ENCODE data around the gene MTA2.
"Not testable (repeated sequence)": the region's sequence is repeated elsewhere in the genome, so short reads cannot be mapped to it uniquely, and the experiment has no call there.

MTA2 gene
- 193 reads per million, percentile 92 among the genes with 10 or more reads in this experiment for total RNA-seq

DNA sequence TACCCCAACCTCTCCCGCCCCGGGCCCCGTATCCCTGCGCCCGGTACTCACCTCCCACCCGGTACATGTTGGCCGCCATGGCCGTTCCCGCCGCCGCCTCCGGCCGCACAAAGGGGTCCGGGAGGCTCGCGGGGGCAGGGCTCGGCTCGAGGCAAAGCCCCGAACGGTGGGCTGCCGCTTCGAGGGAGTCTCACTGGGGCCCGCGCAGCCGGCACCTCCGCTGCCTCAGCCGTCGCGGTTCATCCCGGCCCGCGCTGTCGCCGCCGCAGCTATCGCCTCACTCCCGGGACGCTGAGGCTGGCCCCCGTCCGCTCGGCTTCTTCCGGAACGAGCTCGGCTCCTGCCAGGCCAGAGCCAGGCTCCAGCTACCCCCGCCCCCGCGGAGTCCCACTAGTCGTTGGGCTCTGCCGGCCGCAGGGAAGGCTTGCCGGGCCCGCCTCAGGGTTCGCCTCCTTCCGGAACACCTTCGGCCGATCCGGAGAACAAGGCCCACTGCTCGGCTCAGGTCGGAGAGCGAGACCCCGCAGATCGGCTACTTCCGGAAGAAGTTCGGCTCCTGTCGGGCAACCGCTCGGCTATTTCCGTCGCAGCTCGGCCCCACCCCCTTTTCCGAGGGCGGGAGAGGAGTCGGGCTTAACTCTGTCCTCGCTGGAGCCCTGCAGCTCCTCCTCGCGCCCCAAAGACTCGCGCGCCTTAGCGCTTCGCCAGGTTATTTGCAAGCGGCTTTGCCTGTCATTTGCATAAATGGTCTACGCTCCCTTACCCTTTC is at the start of gene MTA2:
TSS of gene MTA2 (minus strand) at position 494 of the 769 bp plus-strand sequence. CDS start at position 79, 415 bp downstream.
- DNase-seq = peak; percentile 99

GRCh38 chr11:62650283-62650682 is 48.6 kb upstream of the MTA2 start:
- DNase-seq = not testable (repeated sequence)

DNA sequence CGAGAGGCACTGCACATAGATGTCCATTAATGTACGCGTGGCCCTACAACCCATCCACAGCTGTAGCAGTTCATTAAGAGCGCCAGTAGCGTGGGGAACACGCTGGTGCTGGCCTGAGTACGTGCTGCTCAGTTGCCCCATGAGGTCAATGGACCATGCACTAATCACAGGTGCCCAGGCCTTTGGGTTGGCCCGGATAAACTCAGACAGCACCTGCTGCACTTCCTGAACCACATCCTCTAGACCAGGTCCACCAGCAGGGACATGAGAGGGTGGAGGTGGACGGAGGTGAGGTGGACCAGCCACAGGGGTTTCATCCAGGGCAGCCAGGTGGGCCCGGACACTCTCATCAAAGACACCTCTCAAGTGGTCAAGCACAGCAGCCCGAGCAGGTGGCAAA is 47.8 kb upstream of the MTA2 start:
- DNase-seq = no peak

DNA sequence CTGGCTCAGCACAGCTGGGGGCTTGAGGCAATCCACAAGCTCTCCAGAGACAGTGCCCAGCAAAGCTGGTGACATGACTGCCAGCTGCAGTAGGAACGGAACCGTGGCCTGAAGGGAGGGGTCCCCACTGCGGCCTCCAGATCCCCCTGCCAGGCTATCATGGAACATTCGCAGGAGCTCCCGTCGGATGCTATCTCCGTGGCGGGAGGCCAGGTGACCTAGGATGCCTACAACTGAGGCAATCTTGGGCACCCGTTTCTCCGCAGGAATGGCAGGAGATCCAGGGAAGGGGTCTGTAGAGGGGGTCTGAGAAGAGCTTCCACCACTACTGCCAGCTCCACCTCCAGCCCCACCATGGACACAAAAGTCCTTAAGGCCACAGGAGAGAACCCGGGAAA is 47.3 kb upstream of the MTA2 start:
- no peak for DNase-seq

DNA sequence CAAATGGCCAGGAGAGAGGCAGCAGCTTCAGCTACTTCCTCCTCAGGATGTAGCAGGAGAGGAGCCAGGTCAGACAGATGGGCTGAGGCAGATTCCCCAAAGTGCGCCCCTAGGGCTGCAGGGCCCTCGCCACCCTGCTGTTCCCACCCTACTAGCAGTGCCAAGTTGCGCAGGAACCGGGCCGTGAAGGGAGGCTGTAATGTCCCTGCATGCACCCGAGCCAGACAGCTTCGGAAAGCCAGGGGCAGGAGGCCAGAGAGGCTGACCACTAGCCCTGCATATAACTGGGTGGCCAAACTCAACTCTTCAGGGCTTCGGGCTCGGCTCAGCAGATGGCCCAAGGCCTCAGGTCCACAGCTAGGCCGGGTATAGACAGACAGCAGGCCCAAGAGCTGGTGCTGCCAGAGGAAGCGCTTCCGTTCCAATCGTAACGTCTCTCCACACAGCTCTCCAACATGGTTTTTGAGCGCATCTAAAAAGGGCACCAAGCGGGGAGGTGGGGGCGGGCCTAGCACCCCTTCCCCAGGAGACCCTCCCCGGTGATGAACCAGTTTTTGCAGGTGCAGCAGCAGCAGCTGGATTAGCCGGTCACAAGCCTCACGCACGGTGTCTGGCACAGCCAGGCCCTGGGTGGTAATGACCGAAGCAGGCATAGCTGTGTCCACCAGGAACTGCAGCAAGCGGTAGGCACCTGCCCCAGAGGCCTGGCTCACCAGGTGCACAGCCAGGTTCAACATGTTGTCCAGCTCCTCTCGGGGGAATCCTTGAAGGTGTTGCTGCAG is 46.7 kb upstream of the MTA2 start:
- no peak for DNase-seq

DNA sequence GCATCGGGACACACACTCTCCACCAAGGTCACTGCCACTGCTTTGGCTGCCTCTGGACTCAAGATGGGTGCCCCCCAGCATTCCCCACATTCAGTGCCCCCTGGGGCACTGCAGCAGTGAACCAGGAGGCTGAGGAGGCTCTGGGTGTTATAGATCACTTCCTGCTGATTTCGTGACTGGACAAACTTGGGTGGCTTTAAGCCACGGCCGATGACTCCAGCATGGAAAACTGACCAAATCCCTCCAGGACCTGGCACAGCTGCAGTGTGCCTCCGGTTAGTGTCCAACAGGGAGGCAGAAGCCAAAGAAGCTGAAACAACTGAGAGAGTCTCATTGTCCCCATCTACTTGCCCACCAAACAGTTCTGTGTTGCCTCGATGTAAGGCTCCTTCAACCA is 45.9 kb upstream of the MTA2 start:
- DNase-seq = no peak

DNA sequence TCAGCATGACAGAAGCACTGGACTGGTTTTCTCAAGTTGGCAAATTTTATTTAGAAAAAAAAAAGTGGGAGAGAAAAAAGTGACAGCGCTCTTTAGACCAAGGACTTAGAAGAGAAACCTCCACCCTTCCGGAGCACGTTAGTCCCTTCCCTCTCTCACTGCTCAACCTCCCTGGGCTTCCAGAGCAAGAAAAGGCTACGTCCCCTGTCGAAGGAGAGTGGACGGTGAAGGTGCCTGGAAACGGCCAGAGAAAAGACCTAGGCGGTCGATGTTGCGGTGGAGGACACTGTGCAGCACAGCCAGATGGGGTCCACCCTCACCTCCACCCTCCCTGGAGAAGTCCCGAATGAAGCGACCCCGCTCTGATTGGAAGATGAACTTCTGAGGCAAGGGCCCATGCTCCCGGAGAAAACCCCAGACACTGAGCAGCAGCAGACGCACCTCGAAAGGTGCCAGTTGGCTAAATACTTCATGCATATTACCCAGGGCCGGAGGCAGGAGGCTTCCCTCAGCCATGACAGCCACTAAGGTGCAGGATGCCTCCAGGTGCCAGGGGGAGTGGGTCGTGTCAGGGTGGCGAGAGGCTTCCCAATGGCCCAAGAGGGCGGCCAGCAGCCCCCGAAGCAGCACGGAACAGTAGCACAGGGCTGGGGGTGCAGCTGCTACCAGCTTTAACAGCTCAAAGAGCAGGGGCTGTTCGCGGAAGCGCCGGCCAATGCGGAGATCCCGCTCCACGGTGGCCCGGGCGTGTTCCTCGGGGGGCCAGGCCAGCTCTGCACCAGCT is 45.4 kb upstream of the MTA2 start:
- no peak for DNase-seq

DNA sequence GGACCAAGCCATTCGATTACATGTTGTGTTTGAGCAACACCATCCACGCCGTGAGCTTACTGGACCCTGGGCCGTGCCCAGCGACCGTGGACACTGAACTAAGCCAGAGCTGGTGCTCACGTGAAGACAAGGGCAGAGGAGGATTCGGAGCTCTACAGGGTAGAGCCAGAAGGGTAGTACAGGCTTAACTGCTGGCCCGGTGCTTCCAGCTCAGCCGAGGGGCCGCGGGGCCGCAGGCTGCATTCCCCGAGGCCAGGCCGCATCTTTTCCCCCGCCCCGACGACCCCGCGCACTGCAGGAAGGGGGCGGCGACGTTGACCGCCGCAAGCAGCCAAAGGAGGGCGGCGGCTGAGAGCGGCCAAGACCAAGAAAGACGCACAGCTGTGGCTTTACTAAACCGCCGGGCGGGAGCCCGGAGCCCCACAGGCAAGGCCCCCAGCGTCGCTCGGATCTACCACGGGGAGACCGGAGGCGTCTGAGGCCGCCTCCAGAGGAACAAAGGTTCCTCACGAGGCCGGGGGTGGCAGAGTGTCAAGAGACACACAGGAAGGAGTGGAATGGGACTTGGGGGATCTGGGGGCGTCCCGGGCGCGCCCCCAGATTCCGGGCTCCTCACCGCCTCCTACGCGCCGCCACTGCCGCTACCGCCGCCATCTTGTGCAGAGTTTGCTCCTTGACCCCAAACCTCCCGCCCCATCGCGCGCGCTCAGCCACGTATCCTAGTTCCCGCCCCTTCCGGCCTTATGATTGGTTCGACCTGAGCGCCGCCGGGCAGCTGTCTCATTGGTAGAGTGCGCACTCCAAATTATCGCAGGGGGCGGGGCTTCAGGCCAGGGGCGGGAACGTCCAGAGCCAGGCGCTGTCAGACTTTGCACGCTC is 44.5 kb upstream of the MTA2 start, which contains the start of gene GANAB:
TSS of gene GANAB (minus strand) at position 668 of the 879 bp plus-strand sequence. CDS start at position 654, 14 bp downstream.
- peak; percentile 99 for DNase-seq

DNA sequence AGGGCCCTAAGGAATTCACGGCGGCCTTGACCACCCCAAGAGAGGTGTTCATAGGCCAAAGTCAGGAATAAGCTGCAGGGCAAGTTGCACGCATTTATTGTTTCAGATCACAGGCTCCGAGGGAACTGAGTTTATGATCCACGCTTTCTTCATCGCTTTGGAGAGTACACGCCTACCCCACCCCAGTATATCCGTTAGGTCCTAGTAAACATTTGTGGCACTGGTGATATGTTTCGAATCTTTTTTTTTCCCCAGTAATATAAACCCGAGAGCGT is 43.9 kb upstream of the MTA2 start:
- no peak for DNase-seq

- DNase-seq = no peak
These were observed 42.6 kb upstream of the MTA2 start for GRCh38 chr11:62644220-62644619.

DNA sequence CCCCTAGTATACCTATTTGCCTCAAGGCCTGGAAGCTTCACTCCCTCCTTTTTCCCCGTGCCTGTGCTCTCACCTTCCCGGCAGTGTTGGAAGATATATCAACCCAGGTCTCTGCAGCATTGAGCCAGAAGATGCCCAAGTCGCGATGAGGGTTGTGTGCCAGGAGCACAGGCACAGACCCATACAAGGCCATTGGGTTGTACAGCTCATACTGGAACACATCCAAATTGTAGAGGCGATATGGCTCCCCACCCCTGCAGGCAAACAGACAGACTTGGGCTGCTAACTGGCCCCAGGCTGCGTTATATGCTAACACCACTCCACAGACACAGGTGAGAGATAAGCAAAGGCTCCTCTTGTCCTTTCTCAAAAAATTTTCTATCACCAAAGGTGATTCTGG is 30.8 kb upstream of the MTA2 start:
- DNase-seq = no peak

DNA sequence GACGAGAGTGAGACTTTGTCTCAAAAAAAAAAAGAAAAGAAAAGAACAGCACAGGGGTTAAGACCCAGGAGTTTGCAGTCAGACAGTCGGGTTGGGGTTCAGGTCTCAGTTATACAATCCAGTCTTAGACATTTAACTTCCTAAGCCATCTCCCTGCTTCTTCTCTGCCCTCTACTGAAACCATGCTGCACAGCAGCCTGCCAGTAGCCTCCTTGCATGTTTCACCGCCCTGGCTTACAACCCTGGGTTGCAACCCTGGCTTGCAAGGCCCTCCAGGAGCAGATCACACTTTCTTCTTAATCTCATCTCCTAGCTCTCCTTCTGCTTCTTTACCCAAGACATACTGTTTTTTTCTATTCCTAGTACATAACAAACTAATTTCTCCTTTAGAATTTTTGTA is 26.0 kb upstream of the MTA2 start:
- no peak for DNase-seq

GRCh38 chr11:62622476-62623089 is 20.9 kb upstream of the MTA2 start:
- no peak for DNase-seq

DNA sequence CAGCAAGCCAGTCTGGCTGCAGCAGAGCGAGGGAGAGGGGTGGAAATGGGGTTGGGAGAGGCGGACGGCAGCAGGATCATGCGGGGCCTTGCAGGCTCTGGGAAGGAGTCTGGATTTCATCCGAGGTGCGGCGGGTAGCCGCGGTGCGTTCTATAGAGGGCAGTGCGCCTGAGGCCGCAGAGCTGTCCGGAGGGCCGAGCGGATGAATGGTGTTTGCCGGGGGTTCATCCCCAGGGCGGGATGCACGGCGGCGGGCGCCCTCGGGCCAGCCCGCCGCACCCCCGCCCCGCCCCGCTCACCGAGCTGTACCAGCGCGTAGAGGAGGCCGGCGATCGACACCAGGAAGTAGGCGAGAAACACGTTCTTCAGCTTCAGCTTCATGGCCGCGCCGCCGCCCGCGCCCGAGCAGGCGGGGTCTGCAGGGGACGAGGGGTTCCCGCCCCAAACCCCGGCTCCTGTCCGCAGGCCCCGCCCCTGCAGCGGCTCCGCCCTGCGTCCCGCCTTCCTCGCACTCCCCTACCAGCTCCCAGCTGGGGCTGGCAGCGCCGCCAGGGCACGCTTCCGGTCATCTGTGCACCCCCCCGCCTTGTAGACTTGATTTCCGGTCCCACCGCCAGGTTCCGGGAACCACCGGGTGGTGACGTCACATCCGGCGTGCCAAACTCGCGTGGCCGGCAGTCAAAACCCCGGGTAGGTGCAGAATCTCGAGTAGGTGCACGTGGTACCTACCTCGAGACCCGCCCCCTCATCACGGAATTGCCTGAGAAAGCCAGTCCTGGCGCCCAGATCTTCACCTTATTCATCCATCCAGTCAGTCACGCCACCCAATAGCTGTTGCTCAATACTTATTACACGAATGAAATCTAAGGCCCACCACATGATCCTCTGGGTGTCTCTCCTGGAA is 20.2 kb upstream of the MTA2 start, which contains the start of gene B3GAT3:
TSS of gene B3GAT3 (minus strand) at position 420 of the 904 bp plus-strand sequence. CDS start at position 381, 39 bp downstream.
- peak; percentile 97 for DNase-seq

DNA sequence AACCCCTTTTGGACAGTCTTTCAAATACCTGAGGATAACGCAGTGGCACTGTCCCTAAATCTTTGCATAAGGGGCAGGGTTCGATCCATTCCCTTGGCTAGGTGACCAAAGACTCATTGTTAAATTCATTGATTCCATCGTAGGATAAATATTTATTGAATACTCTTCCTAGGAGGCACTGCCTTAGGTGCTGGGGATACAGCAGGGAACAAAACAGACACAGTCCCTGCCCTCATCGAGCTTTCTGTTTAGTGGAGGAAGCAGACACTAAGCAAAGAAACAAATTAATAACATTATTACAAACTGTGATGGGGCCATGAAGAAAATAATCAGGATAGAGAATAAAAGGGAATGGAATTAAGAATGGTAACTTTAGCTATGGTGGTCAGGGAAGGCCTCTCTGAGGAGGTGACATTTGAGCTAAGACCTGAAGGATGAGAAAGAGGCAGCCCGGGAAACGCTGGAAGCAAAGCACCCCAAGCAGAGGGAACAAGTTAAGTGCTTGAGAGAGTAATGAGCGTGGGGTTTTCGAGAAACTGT is 19.4 kb upstream of the MTA2 start:
- no peak for DNase-seq

GRCh38 chr11:62616957-62617356 is 15.3 kb upstream of the MTA2 start:
- not testable (repeated sequence) for DNase-seq

DNA sequence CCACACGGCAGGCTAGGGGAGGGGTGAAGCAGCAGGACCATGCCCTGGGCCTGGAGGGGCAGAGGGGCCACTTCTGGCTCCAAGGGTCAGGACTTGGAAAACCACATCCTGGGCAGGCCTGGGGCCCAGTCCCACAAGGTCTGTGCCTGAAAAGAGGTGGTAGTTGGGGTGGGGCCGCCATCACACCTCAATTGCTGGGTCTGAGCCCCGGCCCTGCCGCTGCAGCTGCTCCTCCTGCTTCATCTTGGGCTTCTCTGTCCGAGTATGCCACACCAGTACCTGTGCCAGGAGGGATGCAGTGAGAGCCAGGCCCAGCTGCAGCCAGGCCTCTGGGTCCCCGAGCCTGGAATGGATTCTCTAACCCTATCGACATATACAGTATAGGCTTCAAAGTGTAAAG is 13.9 kb upstream of the MTA2 start:
- DNase-seq = no peak

- no peak for DNase-seq
These were observed 12.6 kb upstream of the MTA2 start for GRCh38 chr11:62614275-62614674.

DNA sequence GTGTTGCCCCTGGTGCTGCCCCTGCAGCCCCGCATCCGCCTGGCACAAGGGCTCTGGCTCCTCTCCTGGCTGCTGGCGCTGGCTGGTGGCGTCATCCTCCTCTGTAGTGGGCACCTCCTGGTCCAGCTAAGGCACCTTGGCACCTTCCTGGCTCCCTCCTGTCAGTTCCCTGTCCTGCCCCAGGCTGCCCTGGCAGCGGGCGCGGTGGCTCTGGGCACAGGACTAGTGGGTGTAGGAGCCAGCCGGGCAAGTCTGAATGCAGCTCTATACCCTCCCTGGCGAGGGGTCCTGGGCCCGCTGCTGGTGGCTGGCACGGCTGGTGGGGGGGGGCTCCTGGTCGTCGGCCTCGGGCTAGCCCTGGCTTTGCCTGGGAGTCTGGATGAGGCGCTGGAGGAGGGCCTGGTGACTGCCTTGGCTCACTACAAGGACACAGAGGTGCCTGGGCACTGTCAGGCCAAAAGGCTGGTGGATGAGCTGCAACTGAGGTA is 11.7 kb upstream of the MTA2 start:
- no peak for DNase-seq
